MM.1S (cell line): ENCODE results near the gene GLI1.

Source experiments
- DNase-seq: peaks from one replicate; pipeline ENCODE4 v3.0.0-alpha.2; 2015
- H2AFZ ChIP-seq: fragments of 300-600 bp; sonication (generic); 2 replicates; pipeline ENCODE4 v1.6.0; 2016; ENCODE audit warnings: antibody characterized with exemption, low read length
- H3F3A ChIP-seq: fragments of 300-600 bp; sonication (generic); 2 replicates; pipeline ENCODE4 v1.6.1; 2016; ENCODE audit warnings: mild to moderate bottlenecking, antibody characterized with exemption, low read length, moderate library complexity, mixed read lengths; ENCODE audit not compliant: insufficient read depth
- H3K27ac ChIP-seq: fragments of 300-600 bp; sonication (generic); 2 replicates; pipeline ENCODE4 v1.5.1; 2016; ENCODE audit warnings: mild to moderate bottlenecking, low read length
- H3K27me3 ChIP-seq: fragments of 300-600 bp; sonication (generic); replicated peaks from 2 replicates; pipeline ENCODE4 v1.6.0; 2016; ENCODE audit warnings: low read length; ENCODE audit not compliant: insufficient read depth
- H3K36me3 ChIP-seq: fragments of 300-600 bp; sonication (generic); replicated peaks from 2 replicates; pipeline ENCODE4 v1.6.1; 2016; ENCODE audit warnings: mild to moderate bottlenecking, low read length, mixed read lengths; ENCODE audit not compliant: insufficient read depth
- H3K4me1 ChIP-seq: fragments of 300-600 bp; sonication (generic); 2 replicates; pipeline ENCODE4 v1.6.1; 2016; ENCODE audit warnings: low read length, mixed read lengths
- H3K4me2 ChIP-seq: fragments of 300-600 bp; sonication (generic); 2 replicates; pipeline ENCODE4 v1.6.0; 2016; ENCODE audit warnings: low read depth, low read length
- H3K4me3 ChIP-seq: fragments of 300-600 bp; sonication (generic); 2 replicates; pipeline ENCODE4 v1.5.1; 2016; ENCODE audit warnings: low read length, mixed read lengths
- H3K79me2 ChIP-seq: fragments of 300-600 bp; sonication (generic); 2 replicates; pipeline ENCODE4 v1.6.1; 2016; ENCODE audit warnings: mixed run types, low read length, mixed read lengths
- H3K9ac ChIP-seq: fragments of 300-600 bp; sonication (generic); 2 replicates; pipeline ENCODE4 v1.6.1; 2016; ENCODE audit warnings: low read length, mixed read lengths
- H3K9me2 ChIP-seq: fragments of 300-600 bp; sonication (generic); replicated peaks from 2 replicates; pipeline ENCODE4 v1.6.1; 2016; ENCODE audit warnings: mild to moderate bottlenecking, low read length, mixed read lengths; ENCODE audit not compliant: insufficient read depth
- H3K9me3 ChIP-seq: fragments of 300-600 bp; sonication (generic); replicated peaks from 2 replicates; pipeline ENCODE4 v1.6.1; 2016; ENCODE audit warnings: mild to moderate bottlenecking, low read length, mixed read lengths; ENCODE audit not compliant: insufficient read depth
- H4K20me1 ChIP-seq: fragments of 300-600 bp; sonication (generic); 2 replicates; pipeline ENCODE4 v1.6.1; 2016; ENCODE audit warnings: mild to moderate bottlenecking, low read length, moderate library complexity, mixed read lengths; ENCODE audit not compliant: insufficient read depth
- EZH2 ChIP-seq: fragments of 300-600 bp; sonication (generic); optimal IDR thresholded peaks from 2 replicates; pipeline ENCODE3; 2017; ENCODE audit warnings: low read depth, mild to moderate bottlenecking, antibody characterized with exemption, low read length, mixed read lengths
- EZH2phosphoT487 ChIP-seq: fragments of 300-600 bp; sonication (generic); IDR thresholded peaks from 2 replicates; pipeline ENCODE4 v1.6.1; 2018; ENCODE audit warnings: antibody characterized with exemption, low read length
- TF ChIP-seq, protein P1 (sequence below): fragments of 300-600 bp; sonication (generic); IDR thresholded peaks from 2 replicates; pipeline ENCODE4 v1.5.1; 2016; ENCODE audit warnings: antibody characterized with exemption, low read length, mixed read lengths

The GLI1 gene

DNA sequence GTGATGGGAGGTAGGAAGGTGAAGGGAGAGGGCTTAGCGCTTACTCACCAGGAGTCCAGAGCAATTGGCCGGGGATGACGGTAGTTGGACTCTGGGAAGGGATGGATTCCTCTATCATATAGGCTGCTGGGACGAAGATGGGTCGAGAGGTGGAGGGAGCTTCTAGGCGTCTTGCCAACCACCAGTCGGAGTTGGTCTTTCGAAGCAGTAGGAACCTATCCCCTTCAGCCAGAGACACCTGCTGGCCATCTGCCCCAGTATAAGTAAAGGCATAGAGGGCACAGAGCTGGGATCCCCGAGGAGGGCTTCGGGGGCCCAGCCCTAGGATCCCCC is 19.4 kb downstream of the GLI1 start:
- no peak for DNase-seq
- Histone ChIP-seq H3K79me2 (no peaks in the 10 kb centered on the region), H3K4me1 (peaks cover 8% of the 10 kb centered on the region; the same call in 1 of the 2 replicates), H3K9me2 (no peaks in the 10 kb centered on the region), H3F3A (no peaks in the 10 kb centered on the region), H3K4me2 (no peak overlapping the region), H3K27ac (no peak overlapping the region), H3K27me3 (no peaks in the 10 kb centered on the region), H3K9me3 (no peaks in the 10 kb centered on the region), H3K36me3 (no peaks in the 10 kb centered on the region), H2AFZ (no peak overlapping the region), H3K9ac (no peak overlapping the region), H4K20me1 (no peaks in the 10 kb centered on the region), H3K4me3 (no peak overlapping the region)
- no peak for TF ChIP-seq EZH2phosphoT487
- no peak for TF ChIP-seq EZH2
- TF ChIP-seq, protein P1, sequence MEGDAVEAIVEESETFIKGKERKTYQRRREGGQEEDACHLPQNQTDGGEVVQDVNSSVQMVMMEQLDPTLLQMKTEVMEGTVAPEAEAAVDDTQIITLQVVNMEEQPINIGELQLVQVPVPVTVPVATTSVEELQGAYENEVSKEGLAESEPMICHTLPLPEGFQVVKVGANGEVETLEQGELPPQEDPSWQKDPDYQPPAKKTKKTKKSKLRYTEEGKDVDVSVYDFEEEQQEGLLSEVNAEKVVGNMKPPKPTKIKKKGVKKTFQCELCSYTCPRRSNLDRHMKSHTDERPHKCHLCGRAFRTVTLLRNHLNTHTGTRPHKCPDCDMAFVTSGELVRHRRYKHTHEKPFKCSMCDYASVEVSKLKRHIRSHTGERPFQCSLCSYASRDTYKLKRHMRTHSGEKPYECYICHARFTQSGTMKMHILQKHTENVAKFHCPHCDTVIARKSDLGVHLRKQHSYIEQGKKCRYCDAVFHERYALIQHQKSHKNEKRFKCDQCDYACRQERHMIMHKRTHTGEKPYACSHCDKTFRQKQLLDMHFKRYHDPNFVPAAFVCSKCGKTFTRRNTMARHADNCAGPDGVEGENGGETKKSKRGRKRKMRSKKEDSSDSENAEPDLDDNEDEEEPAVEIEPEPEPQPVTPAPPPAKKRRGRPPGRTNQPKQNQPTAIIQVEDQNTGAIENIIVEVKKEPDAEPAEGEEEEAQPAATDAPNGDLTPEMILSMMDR: no peak

DNA sequence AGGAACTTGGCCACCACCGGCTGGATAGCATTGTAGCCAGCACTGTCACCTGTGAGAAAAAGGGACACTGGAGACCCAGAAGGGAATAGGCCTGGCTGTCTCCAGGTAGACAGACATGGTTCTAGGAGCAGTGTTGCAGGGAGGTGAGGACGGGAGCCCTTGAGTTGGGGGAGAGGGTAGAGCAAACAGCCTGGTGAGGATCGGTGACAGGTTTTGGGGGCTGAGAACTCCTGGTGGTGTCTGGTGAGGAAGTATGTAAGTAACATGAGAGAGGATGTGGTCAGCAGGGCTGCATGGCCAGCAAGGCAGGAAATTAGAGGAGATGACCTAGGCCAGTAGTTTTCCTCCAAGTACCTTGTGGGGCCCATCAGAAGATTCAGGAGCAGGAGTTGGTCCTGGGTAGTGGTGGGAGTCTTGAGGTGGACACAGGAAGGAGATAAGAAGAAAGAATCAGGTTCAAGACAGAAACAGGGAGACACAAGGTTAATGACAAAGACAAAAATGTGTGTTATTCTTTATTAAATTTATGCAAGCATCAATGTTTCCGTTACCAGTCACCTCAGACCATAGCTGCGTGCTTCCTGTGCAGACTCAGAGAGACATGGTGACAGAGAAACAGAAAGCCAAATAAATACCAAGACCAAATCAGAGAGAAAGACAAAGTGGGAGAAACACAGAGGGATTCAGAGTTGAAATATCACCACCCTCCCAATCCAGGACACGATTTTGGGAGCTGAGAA is 20.0 kb downstream of the GLI1 start, which contains the start of gene ARHGAP9:
Gene ARHGAP9, minus strand, starts transcription at position 491 of the 740 bp plus-strand sequence. Its CDS starts 460 bp downstream, at position 31.
- no peak for DNase-seq
- H4K20me1 ChIP-seq: no peaks in the 10 kb centered on the region
- no peaks in the 10 kb centered on the region for H3K9me3 ChIP-seq
- H3K4me2 ChIP-seq: no peak within 1 kb of the TSS
- H3K4me1 ChIP-seq: peaks cover 8% of the 10 kb centered on the region; the same call in 1 of the 2 replicates
- H3K9me2 ChIP-seq: no peaks in the 10 kb centered on the region
- H3K9ac ChIP-seq: no peak within 1 kb of the TSS
- no peaks in the 10 kb centered on the region for H3F3A ChIP-seq
- TF ChIP-seq EZH2 (no peak), EZH2phosphoT487 (no peak)
- TF ChIP-seq, protein P1: no peak
- no peak within 1 kb of the TSS for H3K4me3 ChIP-seq
- H3K27me3 ChIP-seq: no peaks in the 10 kb centered on the region
- H3K36me3 ChIP-seq: no peaks in the 10 kb centered on the region
- H3K79me2 ChIP-seq: no peaks in the 10 kb centered on the region
- H3K27ac ChIP-seq: no peak within 1 kb of the TSS
- no peak within 1 kb of the TSS for H2AFZ ChIP-seq

DNA sequence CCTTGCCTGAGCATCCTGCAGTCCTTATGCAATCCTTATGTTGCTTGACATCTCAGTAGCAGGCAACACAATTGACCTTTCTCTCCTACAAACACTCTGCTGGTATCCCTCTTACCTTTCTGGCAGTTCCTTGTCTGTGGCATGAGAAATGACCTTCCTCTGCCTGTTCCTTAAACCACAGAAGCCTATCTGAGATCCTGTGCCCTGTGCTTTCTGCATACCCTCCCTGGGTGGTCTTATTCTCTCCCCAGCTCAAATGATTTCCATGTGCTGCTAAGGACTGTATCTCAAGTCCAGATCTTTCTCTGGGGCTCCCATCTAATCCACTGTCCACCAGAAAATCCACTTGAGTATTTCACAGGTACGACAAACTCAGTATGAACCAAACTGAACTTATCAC is 22.1 kb downstream of the GLI1 start:
- Histone ChIP-seq H3K9me3 (no peaks in the 10 kb centered on the region), H3K36me3 (no peaks in the 10 kb centered on the region), H3K9ac (no peak overlapping the region), H2AFZ (no peak overlapping the region), H3K9me2 (no peaks in the 10 kb centered on the region), H3K4me2 (no peak overlapping the region), H3K79me2 (no peaks in the 10 kb centered on the region), H4K20me1 (no peaks in the 10 kb centered on the region), H3F3A (no peaks in the 10 kb centered on the region), H3K4me1 (peaks cover 8% of the 10 kb centered on the region; the same call in 1 of the 2 replicates), H3K27me3 (no peaks in the 10 kb centered on the region), H3K27ac (no peak overlapping the region), H3K4me3 (no peak overlapping the region)
- TF ChIP-seq, protein P1: no peak
- TF ChIP-seq EZH2phosphoT487: no peak
- TF ChIP-seq EZH2: no peak
- DNase-seq: no peak
